Fibroblast of skin of back (primary cell): ENCODE results near the gene TPSG1.
"Not testable (repeated sequence)": the region's sequence is repeated elsewhere in the genome, so short reads cannot be mapped to it uniquely, and the experiment has no call there.

ENCODE experiments used
- DNase-seq: peaks from one replicate; pipeline ENCODE4 v3.0.0-alpha.2; 2013

The TPSG1 gene

DNA sequence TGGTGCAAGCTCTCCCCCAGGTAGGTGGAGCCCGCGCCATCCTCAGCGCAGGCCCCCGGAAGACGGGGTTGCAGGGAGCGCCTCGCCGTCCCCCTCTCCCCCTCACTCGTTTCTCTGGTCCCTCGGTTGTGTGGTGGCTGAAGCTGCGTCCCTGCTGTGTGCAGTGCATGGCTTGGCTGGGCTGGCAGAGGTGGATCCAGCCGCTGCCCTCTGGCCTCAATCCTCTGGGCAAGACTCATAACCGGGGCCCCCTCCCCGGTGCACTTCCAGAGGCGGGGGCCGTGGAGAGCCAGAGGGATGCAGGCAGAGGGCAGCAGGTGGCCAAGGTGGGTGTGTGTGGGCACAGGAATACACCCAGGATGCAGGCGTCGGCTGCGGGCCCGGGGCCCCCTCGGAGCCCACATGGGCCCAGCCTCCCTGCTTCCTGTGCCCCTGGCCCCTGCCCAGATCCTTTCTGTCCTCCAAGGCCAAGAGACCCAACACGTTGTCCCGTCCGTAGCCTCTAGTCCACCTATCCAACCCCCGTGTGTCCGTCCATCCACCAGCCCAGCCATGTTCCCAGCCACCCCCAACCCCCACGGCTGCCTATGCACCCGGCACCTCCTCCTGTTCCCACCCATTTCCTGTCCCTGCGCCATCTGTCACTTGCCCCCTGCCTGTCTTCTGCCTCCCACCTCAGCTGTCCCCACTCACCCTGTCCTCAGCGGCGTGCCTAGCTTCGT, 9.3 kb downstream of the TPSG1 start:
- DNase-seq, result no peak

DNA sequence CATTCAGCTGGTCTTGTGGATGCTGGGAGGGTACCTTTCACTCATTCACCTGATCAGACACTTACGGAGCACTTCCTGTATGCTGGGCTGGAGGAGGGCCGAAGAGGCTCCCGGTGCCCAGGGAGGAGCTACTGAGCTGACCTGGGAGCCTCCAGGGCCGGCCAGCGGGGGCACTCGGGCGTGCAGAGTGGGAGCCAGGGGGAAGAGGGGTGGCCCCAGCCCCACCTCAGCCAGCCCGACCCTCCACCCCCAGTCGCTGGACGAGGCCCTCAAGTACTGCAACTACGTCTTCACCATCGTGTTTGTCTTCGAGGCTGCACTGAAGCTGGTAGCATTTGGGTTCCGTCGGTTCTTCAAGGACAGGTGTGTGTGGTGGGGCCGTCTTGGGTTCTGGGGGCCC, 10.3 kb downstream of the TPSG1 start:
- DNase-seq, result no peak

DNA sequence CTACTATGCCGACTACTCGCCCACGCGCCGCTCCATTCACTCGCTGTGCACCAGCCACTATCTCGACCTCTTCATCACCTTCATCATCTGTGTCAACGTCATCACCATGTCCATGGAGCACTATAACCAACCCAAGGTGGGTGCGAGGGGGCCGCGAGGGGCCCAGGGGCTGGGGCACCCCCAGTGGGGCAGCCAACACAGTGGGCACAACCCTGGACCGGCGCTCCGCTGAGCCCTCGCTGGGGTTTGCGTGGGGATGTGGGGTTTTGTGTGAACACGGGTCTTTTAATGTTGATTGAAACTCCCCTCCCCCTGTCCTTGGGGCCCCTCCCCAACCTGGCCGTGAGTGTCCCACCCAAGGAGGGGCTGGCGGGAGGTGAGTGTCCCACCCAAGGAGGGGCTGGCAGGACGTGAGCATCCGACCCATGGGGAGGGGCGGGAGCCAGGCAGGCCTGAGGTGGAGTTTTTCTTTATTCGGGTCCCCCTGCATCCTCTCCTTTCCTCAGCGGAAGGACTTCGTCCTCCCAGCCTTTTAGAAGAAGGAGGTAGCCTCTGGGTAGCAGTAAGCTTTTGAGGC, 11.2 kb downstream of the TPSG1 start:
- no peak for DNase-seq

DNA sequence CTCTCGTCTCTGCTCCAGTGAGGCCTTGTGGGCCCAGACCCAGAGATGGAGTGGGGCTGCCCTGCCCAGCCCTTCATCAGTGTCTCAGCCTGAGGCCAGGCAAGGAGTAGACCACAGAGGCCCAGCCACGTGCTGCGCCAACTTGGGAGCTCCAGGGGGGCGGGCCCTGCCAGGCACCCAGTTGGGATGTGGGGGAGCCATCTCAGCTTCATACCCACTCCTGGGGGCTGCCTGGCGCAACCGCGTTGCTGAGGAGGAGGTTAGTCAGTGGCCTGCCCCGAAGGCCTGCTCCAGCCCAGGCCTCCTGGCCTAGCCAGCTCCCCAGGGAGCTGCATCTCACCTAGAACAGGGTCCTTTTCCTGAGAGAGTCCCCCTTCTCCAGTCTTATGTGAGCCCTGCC, 11.8 kb downstream of the TPSG1 start:
- DNase-seq, result no peak

DNA sequence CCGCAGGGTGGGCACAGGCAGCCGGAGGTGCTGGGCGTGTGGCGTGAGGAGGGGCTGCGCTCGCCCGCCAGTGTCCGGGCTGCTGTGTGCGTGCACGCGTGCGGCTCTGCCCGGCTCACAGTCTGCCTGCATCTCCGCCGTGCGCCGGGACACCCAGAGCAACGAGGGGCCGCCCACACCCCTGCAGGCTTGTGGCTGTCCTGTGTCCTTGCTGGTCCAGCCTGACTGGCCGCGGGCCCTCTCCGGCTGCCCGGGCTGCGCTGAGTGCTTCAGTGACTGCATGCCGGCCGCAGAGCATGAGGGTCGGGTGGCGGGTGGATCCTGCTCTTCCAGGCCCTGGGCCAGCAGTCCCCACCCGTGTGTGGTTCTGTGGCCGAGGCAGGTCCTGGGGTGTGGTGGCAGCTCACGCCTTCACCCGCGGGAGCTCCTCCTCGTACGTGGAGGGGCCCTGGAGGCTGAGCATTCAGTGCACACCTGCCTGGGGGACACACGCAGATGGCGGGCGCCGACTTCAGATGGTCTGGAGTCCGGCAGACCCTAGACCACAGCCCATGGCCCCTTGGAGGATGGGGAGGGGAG, 12.4 kb downstream of the TPSG1 start:
- DNase-seq, result no peak

DNA sequence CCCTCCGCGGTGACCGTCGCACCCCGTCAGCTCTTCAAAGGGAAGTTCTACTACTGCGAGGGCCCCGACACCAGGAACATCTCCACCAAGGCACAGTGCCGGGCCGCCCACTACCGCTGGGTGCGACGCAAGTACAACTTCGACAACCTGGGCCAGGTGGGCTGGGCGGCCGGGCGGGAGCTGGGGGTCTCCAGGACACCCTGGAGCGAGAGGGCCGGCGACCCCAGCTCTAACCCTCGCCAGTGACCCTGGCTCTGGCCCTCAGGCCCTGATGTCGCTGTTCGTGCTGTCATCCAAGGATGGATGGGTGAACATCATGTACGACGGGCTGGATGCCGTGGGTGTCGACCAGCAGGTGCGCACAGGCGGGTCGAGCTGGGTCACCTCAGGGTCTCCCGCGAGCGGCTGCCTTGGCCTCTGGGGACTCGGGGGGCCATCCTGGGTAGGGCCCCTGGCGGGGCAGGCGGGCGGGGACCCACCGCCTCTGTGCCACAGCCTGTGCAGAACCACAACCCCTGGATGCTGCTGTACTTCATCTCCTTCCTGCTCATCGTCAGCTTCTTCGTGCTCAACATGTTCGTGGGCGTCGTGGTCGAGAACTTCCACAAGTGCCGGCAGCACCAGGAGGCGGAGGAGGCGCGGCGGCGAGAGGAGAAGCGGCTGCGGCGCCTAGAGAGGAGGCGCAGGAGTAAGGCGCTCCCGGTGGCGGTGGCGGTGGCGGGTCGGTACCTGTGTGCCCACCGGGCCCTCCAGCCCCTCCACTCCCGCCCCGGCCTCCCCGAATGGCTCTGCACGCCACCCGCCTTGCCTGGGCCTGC, 13.4 kb downstream of the TPSG1 start:
- no peak for DNase-seq

DNA sequence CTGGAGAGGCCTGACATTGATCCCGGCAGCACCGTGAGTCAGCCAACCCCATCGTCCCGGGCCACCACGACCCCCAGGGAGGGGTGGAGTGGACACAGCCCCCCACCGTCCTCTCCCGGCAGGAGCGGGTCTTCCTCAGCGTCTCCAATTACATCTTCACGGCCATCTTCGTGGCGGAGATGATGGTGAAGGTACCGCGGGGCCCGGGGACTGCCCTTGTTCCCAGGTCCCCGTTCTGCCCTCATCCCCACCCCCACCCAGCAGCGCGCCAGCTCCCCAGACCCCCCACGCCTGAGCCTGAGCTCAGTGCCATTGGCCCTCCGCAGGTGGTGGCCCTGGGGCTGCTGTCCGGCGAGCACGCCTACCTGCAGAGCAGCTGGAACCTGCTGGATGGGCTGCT, 14.6 kb downstream of the TPSG1 start:
- no peak for DNase-seq

DNA sequence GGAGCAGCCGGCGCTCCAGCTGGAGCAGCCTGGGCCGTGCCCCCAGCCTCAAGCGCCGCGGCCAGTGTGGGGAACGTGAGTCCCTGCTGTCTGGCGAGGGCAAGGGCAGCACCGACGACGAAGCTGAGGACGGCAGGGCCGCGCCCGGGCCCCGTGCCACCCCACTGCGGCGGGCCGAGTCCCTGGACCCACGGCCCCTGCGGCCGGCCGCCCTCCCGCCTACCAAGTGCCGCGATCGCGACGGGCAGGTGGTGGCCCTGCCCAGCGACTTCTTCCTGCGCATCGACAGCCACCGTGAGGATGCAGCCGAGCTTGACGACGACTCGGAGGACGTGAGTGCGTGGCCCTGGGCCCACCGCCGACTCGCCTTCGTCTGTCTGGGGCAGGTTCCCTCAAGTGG, 16.0 kb downstream of the TPSG1 start:
- no peak for DNase-seq

DNA sequence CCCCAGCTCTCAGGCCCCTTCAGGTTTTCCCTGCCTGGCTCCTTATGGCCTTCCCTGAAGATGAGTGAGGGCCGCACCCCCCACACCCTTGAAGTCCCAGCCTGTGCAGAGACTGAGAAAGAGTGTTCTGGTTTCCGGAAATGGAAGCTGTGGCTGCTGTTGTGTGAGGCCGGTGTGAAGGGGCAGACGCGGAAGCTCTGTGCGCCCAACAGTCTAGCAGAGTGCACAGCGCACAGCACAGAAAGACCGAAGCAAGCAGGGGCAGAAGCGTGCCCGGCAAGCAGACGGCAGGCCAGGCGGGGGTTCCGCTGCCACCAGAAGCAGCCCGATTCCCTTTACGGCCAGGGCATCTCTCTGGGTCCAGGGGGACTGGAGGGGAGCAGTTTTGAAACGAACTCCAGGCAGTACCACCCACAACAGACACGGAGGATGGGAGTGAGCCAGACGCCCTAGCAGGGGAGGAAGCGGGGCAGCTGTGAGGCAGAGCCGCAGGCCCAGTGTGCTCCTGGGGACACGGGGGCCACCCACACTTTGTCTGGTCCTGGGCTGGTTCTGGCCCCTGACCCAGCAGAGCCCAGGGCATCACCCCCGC, 16.7 kb downstream of the TPSG1 start:
- DNase-seq, result no peak

DNA sequence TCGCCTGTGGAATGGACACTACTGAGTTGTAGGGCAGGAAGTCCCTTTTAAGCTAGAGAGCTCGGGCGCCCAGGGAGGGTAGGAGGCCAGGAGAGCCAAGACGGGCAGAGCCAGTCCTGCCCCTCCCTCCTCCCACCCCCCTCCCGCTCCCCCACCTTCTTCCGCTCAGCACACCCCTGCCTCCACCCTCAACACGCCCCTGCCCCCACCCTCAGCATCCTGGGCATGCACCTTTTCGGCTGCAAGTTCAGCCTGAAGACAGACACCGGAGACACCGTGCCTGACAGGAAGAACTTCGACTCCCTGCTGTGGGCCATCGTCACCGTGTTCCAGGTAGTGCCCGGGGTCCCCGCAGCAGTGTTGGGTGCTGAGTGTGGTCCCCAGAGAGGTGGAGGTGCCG, 18.3 kb downstream of the TPSG1 start:
- no peak for DNase-seq

DNA sequence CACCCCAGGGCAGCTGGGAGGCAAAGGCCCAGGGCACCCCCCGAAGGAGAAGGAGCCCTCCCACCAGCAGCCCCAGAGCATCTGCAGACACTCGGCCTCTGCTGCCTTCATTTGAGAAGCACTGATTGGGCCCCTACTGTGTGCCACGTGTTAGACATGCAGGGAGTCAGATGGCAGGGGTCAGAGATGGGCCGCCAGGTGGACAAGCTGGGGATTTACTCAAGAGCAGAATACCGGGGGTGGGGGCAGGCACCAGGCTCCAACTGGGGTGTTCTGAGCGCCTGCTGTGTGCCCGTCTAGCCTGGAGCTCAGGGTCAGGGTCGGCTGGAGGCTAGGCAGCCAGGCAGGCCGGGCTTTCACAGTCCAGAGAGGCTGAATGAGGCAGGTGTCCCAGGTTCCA, 18.7 kb downstream of the TPSG1 start:
- DNase-seq, result no peak

DNA sequence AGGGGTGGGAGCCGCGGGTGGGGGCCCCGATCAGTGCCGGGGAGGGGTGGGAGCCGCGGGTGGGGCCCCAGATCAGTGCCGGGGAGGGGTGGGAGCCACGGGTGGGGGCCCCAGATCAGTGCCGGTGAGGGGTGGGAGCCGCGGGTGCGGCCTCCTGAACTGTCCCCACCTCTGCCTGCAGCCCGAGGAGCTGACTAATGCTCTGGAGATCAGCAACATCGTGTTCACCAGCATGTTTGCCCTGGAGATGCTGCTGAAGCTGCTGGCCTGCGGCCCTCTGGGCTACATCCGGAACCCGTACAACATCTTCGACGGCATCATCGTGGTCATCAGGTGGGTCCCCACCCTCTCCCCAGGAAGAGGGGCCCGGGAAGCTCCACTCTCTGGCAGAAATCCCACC, 20.1 kb downstream of the TPSG1 start:
- DNase-seq, result no peak

DNA sequence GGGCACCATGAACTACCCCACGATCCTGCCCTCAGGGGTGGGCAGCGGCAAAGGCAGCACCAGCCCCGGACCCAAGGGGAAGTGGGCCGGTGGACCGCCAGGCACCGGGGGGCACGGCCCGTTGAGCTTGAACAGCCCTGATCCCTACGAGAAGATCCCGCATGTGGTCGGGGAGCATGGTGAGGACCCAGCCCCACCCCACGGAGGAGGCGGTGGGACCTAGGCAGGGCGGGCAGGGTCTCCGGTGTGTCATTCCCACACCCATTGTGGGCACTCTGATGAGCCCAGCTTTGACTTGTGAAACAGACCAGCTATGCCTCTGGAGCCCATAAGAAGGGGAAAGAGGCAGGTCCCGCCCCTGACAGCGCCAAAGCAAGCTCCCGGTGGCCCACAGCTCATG, 22.8 kb downstream of the TPSG1 start:
- no peak for DNase-seq

DNA sequence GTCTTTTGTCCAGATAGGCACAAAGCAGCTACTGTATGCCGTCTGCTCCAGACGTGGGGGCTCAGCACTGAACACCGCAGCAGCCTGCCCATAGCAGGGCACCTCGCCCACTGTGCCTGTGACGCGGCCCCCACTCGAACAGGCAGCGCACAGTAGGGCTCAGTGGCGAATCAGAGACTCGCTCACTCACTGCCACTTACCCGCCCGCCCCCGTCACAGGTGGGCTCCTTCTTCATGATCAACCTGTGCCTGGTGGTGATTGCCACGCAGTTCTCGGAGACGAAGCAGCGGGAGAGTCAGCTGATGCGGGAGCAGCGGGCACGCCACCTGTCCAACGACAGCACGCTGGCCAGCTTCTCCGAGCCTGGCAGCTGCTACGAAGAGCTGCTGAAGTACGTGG, 23.6 kb downstream of the TPSG1 start:
- no peak for DNase-seq

DNA sequence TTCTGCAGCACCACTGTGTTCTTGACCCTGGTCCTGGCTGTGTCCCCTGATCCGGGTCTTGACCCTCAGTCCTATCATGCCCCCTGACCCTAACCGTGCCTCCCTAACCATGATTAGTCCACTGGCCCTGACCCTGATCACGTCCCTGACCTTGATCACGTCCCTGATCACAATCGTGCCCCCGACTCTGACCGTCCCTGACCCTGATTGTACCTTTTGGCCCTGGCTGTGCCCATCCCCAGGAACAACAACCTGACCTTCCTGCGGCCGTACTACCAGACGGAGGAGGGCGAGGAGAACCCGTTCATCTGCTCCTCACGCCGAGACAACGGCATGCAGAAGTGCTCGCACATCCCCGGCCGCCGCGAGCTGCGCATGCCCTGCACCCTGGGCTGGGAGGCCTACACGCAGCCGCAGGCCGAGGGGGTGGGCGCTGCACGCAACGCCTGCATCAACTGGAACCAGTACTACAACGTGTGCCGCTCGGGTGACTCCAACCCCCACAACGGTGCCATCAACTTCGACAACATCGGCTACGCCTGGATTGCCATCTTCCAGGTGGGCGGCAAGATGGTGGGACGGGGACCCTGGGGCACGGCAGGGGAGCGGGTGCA, 24.9 kb downstream of the TPSG1 start:
- no peak for DNase-seq

DNA sequence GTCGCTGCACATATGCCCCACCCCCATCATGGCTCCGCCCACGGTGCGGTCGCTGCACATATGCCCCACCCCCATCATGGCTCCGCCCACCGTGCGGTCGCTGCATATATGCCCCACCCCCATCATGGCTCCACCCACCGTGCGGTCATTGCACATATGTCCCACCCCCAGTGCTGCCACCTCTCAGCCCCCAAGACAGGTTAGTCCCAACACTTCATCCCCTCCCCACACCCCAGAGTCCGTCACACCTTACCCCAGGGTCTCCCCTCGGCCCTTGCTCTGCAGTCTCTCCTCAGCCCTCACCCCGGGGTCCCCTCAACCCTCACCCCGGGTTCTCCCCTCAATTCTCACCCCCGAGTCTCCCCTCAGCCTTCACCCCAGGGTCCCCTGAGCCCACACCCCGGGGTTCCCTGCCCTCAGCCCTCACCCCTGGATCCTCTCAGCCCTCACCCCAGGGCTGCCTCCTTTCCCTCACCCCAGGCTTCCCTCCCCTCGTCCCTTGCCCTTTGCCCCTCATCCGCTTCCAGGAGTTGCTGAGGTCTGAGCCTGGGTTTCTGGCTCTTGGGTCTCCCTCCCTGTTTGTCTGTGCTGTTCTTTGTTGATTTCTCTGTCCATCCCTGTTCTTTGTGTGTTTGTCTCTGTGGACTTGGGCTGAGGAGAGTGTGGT, 25.6 kb downstream of the TPSG1 start:
- no peak for DNase-seq

DNA sequence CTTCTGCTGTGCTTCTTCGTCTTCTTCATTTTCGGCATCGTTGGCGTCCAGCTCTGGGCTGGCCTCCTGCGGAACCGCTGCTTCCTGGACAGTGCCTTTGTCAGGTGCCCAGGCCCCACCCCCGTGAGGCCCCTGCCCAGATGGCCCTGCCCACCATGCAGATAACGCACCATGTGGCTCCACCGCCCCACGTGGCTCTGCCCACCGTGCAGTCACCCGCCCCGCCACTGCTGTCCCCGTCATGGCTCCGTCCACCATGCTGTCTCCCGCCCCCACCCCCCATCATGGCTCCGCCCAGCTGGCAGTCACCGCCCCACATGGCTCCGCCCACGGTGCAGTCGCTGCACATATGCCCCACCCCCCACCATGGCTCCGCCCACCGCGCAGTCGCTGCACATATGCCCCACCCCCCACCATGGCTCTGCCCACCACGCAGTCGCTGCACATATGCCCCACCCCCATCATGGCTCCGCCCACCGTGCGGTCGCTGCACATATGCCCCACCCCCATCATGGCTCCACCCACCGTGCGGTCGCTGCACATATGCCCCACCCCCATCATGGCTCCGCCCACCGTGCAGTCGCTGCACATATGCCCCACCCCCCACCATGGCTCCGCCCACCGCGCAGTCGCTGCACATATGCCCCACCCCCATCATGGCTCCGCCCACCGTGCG, 26.3 kb downstream of the TPSG1 start:
- not testable (repeated sequence) for DNase-seq

DNA sequence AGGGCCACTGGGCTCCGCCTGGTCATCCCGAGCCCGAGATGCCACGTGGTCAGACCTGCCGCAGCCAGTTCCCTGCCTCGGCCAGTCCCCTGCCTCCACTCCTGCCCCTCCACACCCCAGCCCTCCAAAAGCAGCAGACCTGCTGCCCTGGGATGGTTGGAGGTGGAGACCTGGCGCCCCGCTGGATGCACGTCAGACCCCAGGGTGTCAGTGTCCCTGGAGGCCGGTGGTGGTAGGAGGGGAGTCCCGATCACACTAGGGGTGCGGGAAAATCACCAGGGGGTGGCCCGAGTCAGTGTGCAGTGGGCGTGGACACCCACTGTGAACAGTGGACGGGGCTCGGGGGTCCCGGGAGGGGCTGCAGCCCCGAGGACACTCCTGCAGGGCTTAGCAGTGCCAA, 26.9 kb downstream of the TPSG1 start:
- no peak for DNase-seq

DNA sequence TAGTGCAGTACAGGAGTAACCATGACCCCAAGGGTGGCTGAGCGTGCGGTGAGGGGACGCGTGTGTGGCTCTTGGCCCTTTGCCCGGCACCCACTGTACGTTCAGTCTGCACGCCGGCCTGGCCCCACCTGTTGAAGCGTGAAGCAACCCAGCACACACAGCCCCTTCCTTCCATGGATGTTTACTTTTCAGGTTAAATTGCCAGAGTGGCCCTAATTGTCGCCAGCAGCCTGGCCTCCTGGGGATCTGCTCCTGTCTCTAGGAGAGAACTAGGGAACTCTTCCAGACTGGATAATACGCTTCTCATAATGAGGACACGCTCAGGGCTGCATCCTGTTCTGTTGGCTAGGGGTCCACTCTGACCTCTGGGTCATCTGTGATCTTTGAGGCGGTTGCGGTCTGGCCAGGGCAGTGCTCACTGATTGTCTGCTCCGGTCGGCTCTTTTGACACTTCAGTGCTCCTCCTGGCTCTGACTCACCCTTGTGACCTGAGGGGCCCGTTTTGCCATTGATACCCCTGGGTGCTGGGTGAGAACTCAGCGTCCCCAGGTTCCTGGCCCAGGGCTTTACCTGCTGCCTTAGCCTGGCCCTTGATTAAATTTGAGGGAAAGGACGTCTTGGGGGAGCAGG, 27.7 kb downstream of the TPSG1 start:
- no peak for DNase-seq

DNA sequence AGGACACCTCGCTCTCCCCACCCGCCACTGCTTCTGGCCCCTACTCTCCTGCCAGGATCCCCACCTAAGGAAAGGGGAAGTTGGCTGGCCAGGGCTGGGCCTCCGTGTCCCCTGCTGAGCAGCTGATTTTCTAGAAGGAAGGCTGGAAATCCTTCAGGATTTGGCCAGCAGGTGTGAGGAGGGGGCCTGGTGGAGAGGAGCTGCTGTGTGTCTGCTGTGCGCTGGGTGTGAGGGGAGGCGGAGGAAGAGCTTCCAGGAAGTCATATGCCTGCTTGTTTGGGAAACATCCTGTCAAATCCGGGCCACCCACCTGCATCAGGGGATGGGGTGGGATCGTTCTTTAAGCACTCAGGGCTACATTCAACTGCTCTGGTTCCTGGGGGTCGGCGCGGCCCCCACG, 28.6 kb downstream of the TPSG1 start:
- no peak for DNase-seq

DNA sequence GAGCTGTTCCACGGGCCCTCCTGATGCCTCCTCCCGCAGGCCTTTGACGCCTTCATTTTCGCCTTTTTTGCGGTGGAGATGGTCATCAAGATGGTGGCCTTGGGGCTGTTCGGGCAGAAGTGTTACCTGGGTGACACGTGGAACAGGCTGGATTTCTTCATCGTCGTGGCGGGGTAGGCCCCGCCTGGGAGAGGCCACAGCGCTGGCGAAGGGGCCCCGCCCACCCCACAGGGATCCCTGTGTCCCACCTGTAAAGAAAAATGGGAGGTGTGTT, 29.7 kb downstream of the TPSG1 start:
- DNase-seq, result no peak
